ENCODE results near the gene CLIP4.

- TF ChIP-seq CTCF (IDR thresholded peaks at IDR 0.05), result no peak
- no peak for TF ChIP-seq POLR2AphosphoS5 (IDR thresholded peaks at IDR 0.05)
- no peak for TF ChIP-seq POLR2A (IDR thresholded peaks at IDR 0.05)
- TF ChIP-seq EP300 (IDR thresholded peaks at IDR 0.05; ENCODE audit: low read depth), result no peak
Observed at GRCh38 chr2:29218071-29218470, 102.9 kb downstream of the CLIP4 start.

Measured in transverse colon (tissue), 4 donors.